HL-60/S4 treated with phorbol 12-myristate 13-acetate at 8.2 ng/mL for 4 days and 3 days (cell line): ENCODE data around the gene ANKRD22.
"Not testable (repeated sequence)": the region's sequence is repeated elsewhere in the genome, so short reads cannot be mapped to it uniquely, and the experiment has no call there.

Experiments used
- in situ Hi-C: fragments of 300-500 bp; cut with MboI; formaldehyde crosslinking; loops from 2 replicates; pipeline ENCODE4 v1.15.0; 2022; ENCODE audit warnings: low sequenced_read_pairs

Gene ANKRD22

DNA sequence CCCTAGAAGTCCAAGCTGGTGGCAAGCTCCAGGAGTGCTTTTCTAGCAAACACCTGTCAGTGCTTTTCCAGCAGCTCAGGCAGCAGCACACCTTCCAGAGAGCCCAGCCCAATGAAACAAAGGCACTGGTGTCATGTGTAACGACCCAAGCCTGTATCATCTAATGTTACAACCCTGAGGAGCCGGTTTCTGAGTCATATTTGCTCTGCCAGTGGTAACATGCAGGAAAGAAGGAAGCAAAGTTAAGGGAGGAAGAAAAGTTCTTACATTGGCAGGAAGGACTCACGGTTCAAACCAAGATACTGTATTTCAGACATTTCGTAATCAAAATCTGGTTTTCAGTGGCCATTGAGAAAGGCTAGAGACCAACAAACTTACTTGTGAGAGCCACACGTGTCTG, at the start of gene ANKRD22:
Gene ANKRD22 (minus strand): TSS at position 139 of the 400 bp plus-strand sequence. CDS start 237 bp downstream, outside the sequence.
- in situ Hi-C loops, result no loop called here

GRCh38 chr10:88899886-88900285, 48.2 kb upstream of the ANKRD22 start:
- in situ Hi-C loops, result no loop called here

- in situ Hi-C loops, result no loop called here
These were observed 47.1 kb upstream of the ANKRD22 start for GRCh38 chr10:88898727-88899126.

DNA sequence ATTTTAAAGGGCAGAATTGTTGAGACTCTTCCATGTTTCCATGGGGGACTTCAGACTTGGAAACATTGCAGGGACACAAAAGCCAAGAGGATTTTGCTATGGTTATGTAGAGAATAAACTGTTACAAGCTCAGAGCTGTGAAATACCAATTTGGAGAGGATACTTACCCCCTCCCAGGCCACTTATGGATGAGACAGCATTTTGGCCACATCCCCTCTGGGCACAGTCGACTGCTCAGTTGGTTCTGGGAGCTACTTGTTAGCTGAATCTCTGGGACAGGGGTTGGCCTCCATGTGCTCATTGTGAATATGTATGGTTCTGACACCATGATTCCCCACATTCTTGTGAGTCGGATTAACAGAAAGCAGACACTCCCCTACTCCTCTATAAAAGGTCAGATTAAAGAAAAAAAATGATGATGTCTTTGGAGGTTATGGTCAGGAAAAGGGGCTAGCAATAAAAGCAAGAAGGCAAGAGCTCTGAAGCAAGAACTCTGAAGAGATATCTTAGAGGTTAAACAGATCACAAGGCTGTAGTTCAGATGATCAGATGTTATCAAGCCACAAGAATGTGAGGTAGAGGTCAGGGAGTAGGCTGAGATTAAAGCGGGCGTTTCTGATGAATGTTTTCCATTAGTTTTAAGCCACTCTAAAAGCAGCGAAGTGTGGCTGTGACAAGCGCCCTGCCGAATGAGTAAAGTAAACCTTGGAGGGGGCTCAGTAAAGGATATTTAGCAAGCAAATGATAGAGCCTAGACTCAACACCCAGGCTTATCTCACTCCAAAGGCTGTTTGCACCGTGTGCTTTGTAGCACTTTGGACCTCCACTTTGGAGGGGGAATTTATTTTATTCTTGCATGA, 45.6 kb upstream of the ANKRD22 start:
- in situ Hi-C loops, result no loop called here

DNA sequence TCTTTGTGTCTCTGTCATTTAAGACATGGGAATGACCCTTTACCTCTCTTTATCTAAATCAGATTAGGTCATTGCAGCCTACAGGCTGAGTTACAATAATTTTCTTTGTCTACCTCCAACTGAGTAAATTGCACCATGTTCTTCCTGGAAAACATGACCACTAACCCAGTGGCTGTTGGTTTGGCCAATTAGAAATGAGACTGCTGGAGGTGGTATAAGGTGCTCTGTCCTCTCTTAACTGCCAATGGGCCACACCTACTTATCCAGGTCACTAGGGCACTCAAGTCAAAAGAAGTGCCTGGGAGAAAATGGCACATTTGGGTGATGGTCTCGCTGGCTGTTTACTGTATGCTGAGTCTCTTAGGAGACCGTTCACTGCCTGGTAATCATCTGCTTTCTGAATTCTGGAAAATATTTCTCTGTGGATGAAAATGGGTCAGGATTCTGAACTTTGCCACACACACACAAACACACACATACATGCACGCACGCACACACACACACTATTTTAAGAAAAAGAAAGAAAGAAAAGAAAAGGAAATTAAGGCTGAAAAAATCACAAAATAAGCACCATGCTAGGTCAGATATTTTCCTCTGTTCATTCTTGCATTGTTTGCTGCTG, 44.8 kb upstream of the ANKRD22 start:
- in situ Hi-C loops, result no loop called here

DNA sequence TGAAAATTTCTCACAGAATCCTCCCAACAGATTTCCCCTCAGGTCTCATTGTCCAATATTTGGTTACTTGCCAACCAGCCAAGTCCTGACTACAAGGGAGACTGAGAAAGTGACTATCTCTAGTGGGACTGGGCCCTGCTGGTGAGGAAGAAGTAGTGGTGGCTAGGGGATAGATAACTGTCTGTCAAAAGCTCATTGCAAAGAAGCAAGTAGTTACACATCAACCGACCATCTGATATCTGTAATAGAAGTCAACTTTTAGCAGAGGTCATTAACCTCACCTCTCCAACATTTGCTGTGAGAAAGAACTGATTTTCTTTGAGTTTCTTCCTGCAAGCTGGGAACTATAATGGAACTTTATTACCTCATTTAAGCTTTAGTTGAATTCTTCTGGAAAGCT, 43.6 kb upstream of the ANKRD22 start:
- in situ Hi-C loops, result no loop called here

- in situ Hi-C loops, result no loop called here
These were observed 42.0 kb upstream of the ANKRD22 start for GRCh38 chr10:88893611-88894010.

GRCh38 chr10:88892222-88892967, 40.8 kb upstream of the ANKRD22 start:
- in situ Hi-C loops, result no loop called here

DNA sequence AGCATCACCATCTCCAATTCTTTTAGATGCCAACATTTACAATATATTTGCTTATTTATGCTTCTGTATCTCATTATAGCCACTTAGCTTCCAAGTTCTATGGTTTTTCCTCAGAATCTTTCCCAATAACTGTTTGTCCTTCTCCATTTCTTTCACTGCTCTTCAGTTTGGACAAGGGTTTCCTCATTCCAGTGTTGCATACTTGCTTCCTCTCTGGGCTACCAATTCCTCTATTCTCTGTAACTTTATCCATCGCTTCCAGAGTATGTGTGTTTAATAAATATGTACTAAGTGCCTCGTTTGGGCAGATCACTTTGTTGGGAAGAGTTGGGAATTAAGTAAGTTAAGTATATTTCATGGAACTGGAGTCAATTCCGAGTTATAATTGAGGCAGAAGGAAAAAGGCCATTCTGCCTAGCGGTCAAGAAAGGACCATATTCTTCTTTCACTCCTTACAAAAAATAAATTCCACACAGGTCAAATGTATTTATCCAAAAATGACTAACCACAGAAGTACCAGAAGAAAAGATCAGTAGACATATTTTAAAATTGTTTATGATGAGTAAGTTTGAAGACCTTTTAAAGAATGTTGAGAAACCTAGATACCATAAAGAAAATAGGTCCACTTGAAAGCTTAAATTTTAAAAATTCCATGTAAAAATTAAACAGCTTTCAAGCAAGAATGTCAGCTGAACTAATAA, 39.2 kb upstream of the ANKRD22 start:
- in situ Hi-C loops, result no loop called here

GRCh38 chr10:88889559-88890337, 38.1 kb upstream of the ANKRD22 start:
- in situ Hi-C loops, result no loop called here

DNA sequence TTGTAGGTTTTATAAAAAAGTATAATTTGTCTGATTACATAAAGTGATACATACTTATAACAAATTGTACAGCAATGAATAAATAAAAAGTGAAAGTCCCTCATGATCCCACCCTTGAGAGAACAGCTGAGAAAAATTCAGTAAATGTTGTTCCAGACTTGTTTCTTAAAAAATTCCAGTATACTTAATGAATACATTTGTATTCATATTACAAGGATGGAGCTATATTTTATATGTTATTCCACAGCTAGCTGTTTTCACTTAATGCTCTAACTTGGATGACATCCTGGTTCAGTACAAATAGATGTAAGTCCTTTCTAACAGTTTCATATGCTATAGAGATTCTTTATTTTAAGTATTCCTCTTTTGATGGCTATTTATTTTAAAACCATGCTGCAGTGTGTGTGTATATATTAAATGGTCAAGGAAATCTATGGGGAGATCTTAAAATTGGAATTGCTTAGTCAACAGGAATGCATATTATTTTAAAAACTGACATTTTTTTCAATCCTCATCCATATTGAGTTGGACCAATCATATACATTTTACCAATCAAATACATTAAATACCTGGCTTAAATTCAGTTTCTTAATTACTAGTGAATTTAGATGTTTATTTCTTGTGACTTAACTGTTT, 37.3 kb upstream of the ANKRD22 start:
- in situ Hi-C loops, result no loop called here

DNA sequence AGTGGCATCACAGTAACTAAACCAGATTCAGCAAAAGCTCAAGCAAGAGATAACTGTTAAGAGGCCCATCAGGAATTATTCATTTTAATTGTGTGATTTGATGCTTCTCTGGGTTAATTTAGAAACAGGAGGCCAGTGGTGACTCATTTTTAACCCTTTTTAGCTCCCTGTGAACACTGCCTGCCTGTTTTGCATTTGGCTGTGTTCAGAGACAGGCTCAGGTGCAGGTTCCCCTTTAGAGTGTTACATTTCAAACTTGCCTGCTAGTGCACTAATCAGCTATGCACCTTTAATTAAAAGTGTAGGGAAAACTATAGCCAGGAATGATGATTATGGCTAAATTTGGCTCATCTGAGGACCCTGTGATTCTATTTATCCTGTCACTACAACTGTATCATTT, 34.9 kb upstream of the ANKRD22 start:
- in situ Hi-C loops, result no loop called here

GRCh38 chr10:88883448-88883809, 31.8 kb upstream of the ANKRD22 start:
- in situ Hi-C loops, result no loop called here

DNA sequence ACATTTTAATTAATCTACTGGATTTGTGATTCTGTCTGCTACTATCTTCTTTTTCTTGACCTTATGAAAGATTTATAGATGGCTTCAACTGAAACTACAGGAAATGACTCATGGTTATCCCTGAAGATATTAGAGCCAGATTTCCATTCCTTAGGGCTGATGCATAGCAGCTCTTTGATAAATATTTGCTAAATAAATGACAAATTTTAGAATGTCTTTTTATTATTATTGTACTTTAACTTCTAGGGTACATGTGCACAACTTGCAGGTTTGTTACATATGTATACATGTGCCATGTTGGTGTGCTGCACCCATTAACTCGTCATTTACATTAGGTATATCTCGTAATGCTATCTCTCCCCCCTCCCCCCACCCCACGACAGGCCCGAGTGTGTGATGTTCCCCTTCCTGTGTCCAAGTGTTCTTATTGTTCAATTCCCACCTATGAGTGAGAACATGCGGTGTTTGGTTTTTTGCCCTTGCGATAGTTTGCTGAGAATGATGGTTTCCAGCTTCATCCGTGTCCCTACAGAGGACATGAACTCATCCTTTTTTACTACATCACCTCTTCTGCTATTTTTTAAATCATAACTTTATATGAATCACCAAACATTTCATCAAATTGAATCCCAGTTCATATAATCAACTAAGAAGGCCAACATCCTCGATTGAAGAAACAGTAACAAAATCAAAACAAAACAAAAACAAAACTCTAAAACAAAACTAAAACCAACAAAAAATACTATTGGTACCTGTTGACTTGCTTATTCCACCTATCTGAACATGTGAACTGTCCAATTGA, 31.2 kb upstream of the ANKRD22 start:
- in situ Hi-C loops, result not testable (repeated sequence)

- in situ Hi-C loops, result no loop called here
These were observed 30.4 kb upstream of the ANKRD22 start for GRCh38 chr10:88881922-88882645.

DNA sequence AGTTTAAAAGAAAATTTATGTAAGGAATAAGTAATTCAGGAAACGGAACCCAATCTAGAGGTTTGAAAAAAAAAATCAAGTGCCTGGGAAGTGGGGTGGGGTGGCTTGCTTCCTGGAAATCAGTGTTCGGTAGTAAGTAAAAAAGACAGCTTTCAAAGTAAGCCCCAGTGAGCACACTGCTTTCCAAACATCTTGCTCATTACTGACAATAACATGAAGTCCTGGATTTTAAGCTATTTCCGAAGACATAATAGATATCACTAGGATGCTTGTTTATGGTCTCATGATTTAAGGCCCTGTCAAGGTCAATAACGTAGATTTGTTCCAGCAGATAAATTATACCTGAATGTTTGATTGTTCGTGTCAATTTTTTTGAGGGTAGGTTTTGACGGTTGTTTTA, 29.7 kb upstream of the ANKRD22 start:
- in situ Hi-C loops, result no loop called here

DNA sequence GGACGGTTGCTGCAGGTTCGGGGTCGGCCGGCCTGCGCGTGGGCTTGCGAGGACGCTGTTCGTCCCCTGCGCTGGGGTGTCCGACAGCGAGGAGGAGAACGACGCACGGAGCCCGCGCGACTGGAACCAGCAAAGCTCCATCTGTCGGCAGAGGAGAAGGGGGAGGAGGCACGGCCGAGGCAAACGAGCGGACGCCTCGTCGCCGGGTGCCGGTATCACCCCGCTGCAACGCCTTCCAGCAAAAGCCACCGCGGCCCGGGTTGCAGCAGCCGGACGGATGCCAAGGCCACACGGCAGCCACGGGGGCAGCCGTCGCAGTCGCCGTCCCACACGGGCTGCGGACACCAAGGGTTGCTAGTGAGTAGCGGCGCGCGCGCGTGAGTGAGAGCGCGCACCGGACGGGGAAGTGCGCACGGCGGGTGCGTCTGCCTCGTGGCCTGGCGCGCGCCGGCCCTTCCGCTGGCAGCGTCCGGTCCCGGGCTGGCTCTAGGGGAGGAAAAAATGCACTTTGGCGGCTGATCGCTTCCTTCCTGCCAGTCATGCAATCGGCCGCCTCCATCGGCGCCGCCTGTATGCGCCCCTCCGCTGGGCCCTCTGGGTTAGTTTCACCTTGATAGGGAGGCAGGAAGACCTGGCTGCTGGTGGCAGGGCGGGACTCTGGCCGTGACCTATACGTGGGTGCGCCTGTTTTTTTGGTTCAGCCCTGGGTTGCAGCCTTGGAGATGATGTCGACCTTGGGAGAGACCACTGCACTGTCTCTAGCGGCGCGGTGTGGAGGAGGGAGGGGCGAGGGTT, 28.8 kb upstream of the ANKRD22 start:
- in situ Hi-C loops, result no loop called here
